Thyroid gland (tissue), 4 donors: ENCODE data around the gene SRSF6.

Experiments
- CTCF ChIP-seq, 6 experiments: fragments of 200-600 bp in 3 of 6; fragments of 450-650 bp in 3 of 6; sonication (generic) in 3 of 6; IDR thresholded peaks; one replicate each; pipeline ENCODE4 v1.5.1; 2016 to 2019; ENCODE audit warnings: antibody characterized with exemption in 6 of 6, mild to moderate bottlenecking in 2 of 6, inconsistent platforms in 1 of 6, moderate library complexity in 1 of 6
- POLR2A ChIP-seq, 2 donors: fragments of 450-650 bp; IDR thresholded peaks; one replicate each; pipeline ENCODE4 v1.6.1; 2017; ENCODE audit warnings: antibody characterized with exemption in 2 of 2, mild to moderate bottlenecking in 2 of 2, moderate library complexity in 1 of 2

- TF ChIP-seq CTCF (IDR thresholded peaks at IDR 0.05) (no peak), POLR2A (IDR thresholded peaks at IDR 0.05) (no peak)
Measured at GRCh38 chr20:43444107-43444506, 13.6 kb upstream of the SRSF6 start.
